Nephron (organoid): ENCODE data around the gene ACAP3.

Source experiments
- H3K27ac Mint-ChIP-seq, 3 experiments: 2 replicates each; pipeline ENCODE4 v1.8.0; 2020; ENCODE audit warnings: mixed read lengths in 3 of 3, mild to moderate bottlenecking in 2 of 3, moderate library complexity in 1 of 3
- H3K27me3 Mint-ChIP-seq: 2 replicates; pipeline ENCODE4 v1.8.0; 2021; ENCODE audit warnings: low read depth, mild to moderate bottlenecking, moderate library complexity, mixed read lengths
- H3K36me3 Mint-ChIP-seq: 2 replicates; pipeline ENCODE4 v1.8.0; 2020; ENCODE audit warnings: low read depth, mixed read lengths
- H3K4me1 Mint-ChIP-seq: 2 replicates; pipeline ENCODE4 v1.8.0; 2020; ENCODE audit warnings: mixed read lengths
- H3K4me3 Mint-ChIP-seq, 3 experiments: 2 replicates each; pipeline ENCODE4 v1.8.0; 2020; ENCODE audit warnings: mild to moderate bottlenecking in 3 of 3, mixed read lengths in 3 of 3, moderate library complexity in 2 of 3
- H3K9me3 Mint-ChIP-seq: 2 replicates; pipeline ENCODE4 v1.8.0; 2020; ENCODE audit warnings: mixed read lengths
- CTCF ChIP-seq, 3 experiments: fragments of 200-600 bp; sonication (generic); IDR thresholded peaks; one replicate each; pipeline ENCODE4 v1.5.0; 2021; ENCODE audit warnings: antibody characterized with exemption in 3 of 3; ENCODE audit not compliant: unreplicated experiment in 3 of 3

Gene ACAP3

GRCh38 chr1:1348420-1349255, 40.9 kb upstream of the ACAP3 start:
- H3K27me3 Mint-ChIP-seq: peaks cover 11% of the 10 kb centered on the region
- peak overlapping the region; percentile 83 to 86 (median 85) for H3K4me3 Mint-ChIP-seq
- peak overlapping the region in 1 of 3 experiments; percentile 76 for H3K27ac Mint-ChIP-seq
- peaks cover 8% of the 10 kb centered on the region for H3K36me3 Mint-ChIP-seq
- H3K9me3 Mint-ChIP-seq: no peaks in the 10 kb centered on the region
- H3K4me1 Mint-ChIP-seq: peaks cover 18% of the 10 kb centered on the region
- TF ChIP-seq CTCF (IDR thresholded peaks at IDR 0.05; ENCODE audit: unreplicated experiment in 3 of 3): no peak

DNA sequence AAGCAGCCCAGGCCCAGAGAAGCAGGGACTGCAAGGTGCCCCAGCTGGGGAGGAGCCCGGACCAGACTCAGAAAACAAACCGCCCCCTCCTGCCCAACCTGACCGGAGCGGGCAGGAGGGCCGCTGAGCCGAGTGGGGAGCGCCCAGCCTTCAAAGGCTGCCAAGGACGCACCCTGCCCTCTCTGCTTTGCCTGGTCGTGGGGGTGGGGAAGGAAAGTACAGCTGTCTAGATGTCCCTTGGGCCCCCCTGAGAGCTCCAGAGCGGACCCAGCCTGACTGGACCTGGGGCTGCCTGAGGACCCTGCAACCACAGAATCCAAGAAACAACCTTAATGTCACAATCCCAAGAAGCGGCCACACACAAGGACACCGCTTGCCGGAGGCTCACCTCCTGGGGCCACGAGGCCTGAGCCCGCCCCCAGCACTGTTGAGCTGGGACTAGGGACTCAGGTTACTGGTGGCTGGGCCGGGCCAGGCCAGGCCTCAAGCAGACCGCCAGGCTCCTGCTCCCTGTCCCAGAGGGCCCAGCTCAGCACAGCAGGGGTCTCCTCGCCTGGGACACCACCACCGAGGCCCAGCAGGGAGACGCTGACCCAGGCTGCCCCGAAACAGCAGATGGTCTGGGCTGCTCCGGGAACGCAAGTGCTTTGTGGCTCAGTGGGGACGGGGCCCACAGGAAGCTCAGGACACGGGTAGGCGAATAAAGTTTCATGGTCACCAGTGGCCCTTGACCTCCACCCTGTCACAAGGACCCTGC, 40.1 kb upstream of the ACAP3 start:
- Mint-ChIP-seq H3K4me3 (peak overlapping the region; percentile 82 to 85 (median 83)), H3K9me3 (no peaks in the 10 kb centered on the region), H3K4me1 (peaks cover 17% of the 10 kb centered on the region), H3K27ac (peak overlapping the region; percentile 44 to 76 (median 55)), H3K36me3 (peaks cover 7% of the 10 kb centered on the region), H3K27me3 (peaks cover 9% of the 10 kb centered on the region)
- TF ChIP-seq CTCF (IDR thresholded peaks at IDR 0.05; ENCODE audit: unreplicated experiment in 3 of 3): no peak

DNA sequence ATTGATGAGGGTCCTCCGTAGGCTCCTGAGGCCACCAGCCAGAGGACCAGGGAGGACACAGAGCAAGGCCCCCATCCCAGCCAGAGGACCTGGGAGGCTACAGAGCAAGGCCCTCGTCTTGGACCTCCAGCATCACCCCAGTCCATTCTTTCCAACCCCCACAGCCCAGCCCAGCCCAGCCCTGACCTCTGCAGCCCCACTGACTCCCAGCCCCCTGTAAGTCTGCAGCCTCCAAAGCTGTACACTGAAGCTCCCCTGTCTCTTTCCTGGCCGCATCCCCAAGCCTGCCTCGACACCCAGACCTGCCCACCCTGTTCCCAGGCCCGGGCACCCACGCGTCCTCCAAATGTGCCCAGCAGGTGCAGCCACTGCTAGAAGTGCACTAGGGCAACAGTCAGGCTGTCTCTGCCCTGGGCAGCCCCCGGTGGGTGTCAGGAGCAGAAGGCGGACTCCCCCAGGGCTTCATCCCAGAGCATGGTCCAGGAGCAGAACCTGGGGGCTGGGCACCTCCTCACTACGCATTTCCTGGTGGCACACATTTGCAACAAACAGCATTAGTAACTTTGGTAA, 39.4 kb upstream of the ACAP3 start:
- peaks cover 10% of the 10 kb centered on the region for H3K4me1 Mint-ChIP-seq
- H3K9me3 Mint-ChIP-seq: no peaks in the 10 kb centered on the region
- peak overlapping the region; percentile 82 to 85 (median 83) for H3K4me3 Mint-ChIP-seq
- H3K27ac Mint-ChIP-seq: peak overlapping the region; percentile 44 to 76 (median 55)
- TF ChIP-seq CTCF (IDR thresholded peaks at IDR 0.05; ENCODE audit: unreplicated experiment in 3 of 3): no peak
- peaks cover 2% of the 10 kb centered on the region for H3K27me3 Mint-ChIP-seq
- H3K36me3 Mint-ChIP-seq: peaks cover under 1% of the 10 kb centered on the region

DNA sequence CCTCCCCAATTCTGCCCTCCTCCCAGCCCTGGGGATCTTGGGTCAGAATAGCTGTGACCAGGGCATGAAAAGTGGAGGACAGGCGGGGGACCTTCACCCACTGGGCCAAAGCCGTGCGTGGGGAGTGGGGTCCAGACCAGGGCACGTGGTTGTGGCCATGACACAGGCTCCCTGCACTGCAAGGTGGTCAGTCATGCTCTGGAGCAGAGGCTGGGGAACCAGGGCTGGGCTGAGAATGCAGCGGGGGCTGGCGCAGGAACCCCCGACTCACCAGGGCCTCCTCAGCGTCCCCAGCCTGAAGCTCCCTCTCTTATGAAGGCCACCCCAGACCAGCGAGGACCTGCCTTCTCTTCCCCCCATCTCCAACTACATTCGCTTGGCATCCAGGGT, 38.8 kb upstream of the ACAP3 start:
- Mint-ChIP-seq H3K4me1 (peaks cover 7% of the 10 kb centered on the region), H3K36me3 (no peaks in the 10 kb centered on the region), H3K27ac (peak overlapping the region in 2 of 3 experiments; percentile 44 to 76), H3K9me3 (no peaks in the 10 kb centered on the region), H3K27me3 (no peaks in the 10 kb centered on the region), H3K4me3 (peak overlapping the region; percentile 82 to 85 (median 83))
- no peak for TF ChIP-seq CTCF (IDR thresholded peaks at IDR 0.05; ENCODE audit: unreplicated experiment in 3 of 3)

DNA sequence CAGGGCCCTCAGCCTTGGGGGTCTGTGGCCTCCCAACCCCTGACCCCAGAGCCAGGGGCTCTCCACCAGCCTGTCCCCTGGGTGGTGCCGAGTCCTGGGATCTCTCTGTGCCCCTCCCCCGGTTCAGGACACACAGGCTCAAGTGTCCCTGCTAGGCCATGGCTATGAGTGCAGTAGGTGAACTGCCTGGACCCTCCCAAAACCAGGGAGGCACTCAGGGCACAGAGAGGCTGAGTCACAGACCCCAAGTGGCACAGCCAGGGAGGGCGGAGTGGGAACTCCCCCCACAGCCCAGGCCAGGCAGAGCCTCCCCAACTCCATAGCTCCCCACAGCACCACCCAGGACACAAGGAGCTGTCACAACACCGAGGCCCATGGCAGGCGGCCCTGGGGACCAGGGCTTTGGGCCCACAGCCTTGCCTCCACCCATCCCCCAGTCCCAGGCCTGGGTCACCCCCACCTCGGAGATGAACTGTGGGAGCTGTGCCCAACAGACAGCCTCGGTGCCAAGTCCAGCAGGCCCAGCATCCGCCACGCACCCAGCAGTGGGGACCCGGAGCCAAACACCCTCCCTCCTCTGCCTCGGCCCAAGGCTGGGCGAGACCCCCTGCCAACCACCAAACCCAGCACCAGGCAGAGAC, 38.2 kb upstream of the ACAP3 start:
- Mint-ChIP-seq H3K4me1 (peaks cover 7% of the 10 kb centered on the region), H3K27me3 (no peaks in the 10 kb centered on the region), H3K36me3 (peaks cover 5% of the 10 kb centered on the region), H3K27ac (no peak overlapping the region), H3K9me3 (no peaks in the 10 kb centered on the region), H3K4me3 (peak overlapping the region in 1 of 3 experiments; percentile 30)
- no peak for TF ChIP-seq CTCF (IDR thresholded peaks at IDR 0.05; ENCODE audit: unreplicated experiment in 3 of 3)
